ENCODE results near the gene MEF2A. TPM values are rescaled to one million over a fixed set of nuclear protein-coding genes. Genes with fewer than 3 reads are reported as not detected.
"Not testable (repeated sequence)": the region's sequence is repeated elsewhere in the genome, so short reads cannot be mapped to it uniquely, and the experiment has no call there.

MEF2A gene
- total and polyA plus RNA-seq, 8 donors = 9.2 to 24.4 (median 15.9) TPM

DNA sequence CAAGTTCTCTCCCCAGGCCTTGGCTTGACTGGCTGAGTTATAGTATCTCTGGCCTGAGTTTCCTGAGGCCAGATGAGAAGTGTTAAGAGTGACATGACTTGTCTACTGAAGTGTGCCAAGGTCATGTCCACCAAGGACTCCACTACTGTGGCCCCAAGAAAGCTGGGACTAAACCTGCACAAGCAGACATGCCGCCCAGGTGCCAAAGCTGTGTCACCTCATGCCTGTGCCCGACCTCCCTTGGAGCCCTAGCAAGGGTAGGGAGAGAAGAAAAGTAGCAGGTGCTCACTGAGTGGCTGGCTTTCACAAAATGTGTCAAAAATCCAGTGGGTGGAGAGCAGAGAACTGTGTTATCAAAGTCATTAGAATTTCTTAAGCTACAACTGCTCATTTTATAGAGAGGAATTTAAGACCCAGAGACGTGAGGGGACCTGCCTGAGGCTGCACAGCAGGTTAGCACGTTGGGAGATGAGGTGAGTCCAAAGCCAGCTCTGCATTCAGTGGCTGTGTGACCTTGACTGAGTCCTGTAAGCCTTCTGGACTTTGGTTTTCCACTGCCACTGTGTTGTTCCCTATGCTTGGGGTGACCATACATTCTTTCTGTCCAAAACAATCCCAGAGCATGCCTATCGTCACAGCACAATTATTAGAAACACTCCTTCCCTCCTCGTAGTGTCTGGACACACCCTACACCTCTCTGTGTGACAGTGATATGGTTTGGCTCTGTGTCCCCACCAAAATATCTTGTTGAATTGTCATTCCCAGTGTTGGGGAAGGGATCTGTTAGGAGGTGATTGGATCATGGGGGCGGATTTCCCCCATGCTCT lies 172.4 kb downstream of the MEF2A start:
- ATAC-seq (no peak), FAIRE-seq (no peak), DNase-seq (no peak)
- H3K27ac ChIP-seq = no peak overlapping the region
- no peaks in the 10 kb centered on the region for H3K4me1 ChIP-seq
- TF ChIP-seq, protein P1, sequence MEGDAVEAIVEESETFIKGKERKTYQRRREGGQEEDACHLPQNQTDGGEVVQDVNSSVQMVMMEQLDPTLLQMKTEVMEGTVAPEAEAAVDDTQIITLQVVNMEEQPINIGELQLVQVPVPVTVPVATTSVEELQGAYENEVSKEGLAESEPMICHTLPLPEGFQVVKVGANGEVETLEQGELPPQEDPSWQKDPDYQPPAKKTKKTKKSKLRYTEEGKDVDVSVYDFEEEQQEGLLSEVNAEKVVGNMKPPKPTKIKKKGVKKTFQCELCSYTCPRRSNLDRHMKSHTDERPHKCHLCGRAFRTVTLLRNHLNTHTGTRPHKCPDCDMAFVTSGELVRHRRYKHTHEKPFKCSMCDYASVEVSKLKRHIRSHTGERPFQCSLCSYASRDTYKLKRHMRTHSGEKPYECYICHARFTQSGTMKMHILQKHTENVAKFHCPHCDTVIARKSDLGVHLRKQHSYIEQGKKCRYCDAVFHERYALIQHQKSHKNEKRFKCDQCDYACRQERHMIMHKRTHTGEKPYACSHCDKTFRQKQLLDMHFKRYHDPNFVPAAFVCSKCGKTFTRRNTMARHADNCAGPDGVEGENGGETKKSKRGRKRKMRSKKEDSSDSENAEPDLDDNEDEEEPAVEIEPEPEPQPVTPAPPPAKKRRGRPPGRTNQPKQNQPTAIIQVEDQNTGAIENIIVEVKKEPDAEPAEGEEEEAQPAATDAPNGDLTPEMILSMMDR (IDR thresholded peaks at IDR 0.05) = no peak
- H3K27me3 ChIP-seq = no peaks in the 10 kb centered on the region
- intact Hi-C loops (cut with DNase I) = no loop called here
- WGBS, 2 donors = 68 to 70% methylated on average over 7 of the region's 7 CpGs
- no peaks in the 10 kb centered on the region for H3K36me3 ChIP-seq
- H3K4me3 ChIP-seq = no peak overlapping the region
- H3K9me3 ChIP-seq = no peaks in the 10 kb centered on the region

DNA sequence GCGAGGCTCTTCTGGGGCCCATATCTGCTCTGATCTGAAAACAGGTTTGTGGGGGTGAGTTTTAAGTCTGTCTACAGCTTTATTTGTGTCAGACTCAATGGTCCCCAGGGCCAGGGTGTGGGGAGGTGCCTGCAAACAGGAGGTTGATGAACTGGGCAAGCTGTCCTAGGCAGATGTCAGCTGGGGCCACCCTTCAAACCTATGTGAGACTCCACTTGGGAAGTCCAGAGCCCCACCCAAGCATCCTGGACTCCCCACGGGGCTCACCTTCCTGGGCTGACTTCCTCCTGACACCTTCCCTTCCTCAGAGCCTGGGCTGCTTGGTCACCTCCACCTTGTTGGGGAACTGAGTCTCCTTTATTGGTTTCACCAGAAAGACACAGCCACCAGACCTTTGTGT lies 176.1 kb downstream of the MEF2A start:
- FAIRE-seq (no peak), ATAC-seq (no peak), DNase-seq (no peak)
- intact Hi-C loops (cut with DNase I) = no loop called here
- Histone ChIP-seq H3K27ac (no peak overlapping the region), H3K4me1 (no peaks in the 10 kb centered on the region), H3K4me3 (no peak overlapping the region), H3K27me3 (no peaks in the 10 kb centered on the region), H3K9me3 (no peaks in the 10 kb centered on the region), H3K36me3 (no peaks in the 10 kb centered on the region)
- TF ChIP-seq, protein P1 (IDR thresholded peaks at IDR 0.05) = no peak
- WGBS, 2 donors = 81 to 83% methylated on average over 2 of the region's 2 CpGs

DNA sequence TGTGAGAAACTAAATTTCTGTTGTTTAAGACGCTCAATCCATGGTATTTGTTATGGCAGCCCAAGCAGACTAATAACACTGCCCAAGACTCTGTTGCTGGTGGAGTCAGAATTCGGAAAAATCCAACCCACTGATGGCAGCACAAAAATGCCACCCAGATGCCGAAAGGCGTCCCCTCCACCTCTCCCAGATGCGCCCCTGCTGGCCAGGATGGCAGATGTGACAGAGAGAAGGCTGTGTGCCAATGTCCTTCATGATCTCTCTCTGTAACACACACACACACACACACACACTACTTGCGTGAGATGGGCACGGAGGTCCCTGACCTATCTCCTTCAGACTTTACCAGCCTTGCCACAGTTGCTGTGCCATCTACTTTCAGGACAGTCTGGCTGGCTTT lies 178.4 kb downstream of the MEF2A start:
- 82 to 86% methylated on average over 7 of the region's 7 CpGs for WGBS, 2 donors
- intact Hi-C loops (cut with DNase I) = no loop called here

DNA sequence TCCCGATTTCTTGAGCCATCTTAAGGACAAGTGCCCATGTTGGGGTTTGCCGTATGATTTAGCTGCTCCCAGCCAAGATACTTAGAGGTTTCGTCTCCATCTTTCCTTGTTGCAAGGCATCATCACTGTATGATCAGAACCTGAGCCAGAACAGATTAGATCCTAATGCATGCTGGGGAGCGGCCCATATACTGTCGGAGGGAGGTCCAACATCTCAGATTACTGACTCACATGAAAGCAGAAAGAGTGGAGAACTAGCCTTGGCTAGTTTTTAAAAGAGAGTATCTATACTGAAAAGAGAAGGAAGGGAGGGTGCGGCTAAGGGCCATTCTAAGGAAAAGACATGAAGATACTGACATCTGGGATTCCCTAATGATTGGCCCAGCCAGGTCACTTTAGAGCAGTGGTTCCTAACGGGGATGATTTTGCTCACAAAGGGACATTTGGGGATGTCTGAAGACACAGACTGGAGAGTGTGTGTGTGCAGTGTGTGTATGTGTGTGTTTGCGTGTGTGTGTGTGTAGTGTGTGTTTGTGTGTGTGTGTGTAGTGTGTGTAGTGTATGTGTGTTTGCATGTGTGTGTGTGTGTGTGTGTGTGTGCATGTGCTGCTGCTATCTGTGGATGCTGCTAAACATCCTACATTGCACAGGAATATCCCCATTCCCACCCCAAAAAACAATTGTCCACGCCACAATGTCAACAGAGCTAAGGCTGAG lies 179.7 kb downstream of the MEF2A start:
- no peaks in the 10 kb centered on the region for H3K36me3 ChIP-seq
- no peaks in the 10 kb centered on the region for H3K27me3 ChIP-seq
- DNase-seq = no peak
- H3K27ac ChIP-seq = no peak overlapping the region
- ATAC-seq = no peak
- intact Hi-C loops (cut with DNase I) = no loop called here
- no peaks in the 10 kb centered on the region for H3K4me1 ChIP-seq
- no peaks in the 10 kb centered on the region for H3K9me3 ChIP-seq
- WGBS, 2 donors = 86 to 88% methylated on average over 9 of the region's 9 CpGs
- no peak overlapping the region for H3K4me3 ChIP-seq
- TF ChIP-seq, protein P1 (IDR thresholded peaks at IDR 0.05) = no peak
- no peak for FAIRE-seq

More for the DNA sequence above, 178.4 kb downstream of the MEF2A start:
- Histone ChIP-seq H3K4me3 (no peak overlapping the region), H3K9me3 (no peaks in the 10 kb centered on the region), H3K27me3 (no peaks in the 10 kb centered on the region), H3K27ac (no peak overlapping the region), H3K4me1 (no peaks in the 10 kb centered on the region), H3K36me3 (no peaks in the 10 kb centered on the region)
- DNase-seq (no peak), ATAC-seq (no peak), FAIRE-seq (no peak)
- TF ChIP-seq, protein P1 (IDR thresholded peaks at IDR 0.05) = no peak

DNA sequence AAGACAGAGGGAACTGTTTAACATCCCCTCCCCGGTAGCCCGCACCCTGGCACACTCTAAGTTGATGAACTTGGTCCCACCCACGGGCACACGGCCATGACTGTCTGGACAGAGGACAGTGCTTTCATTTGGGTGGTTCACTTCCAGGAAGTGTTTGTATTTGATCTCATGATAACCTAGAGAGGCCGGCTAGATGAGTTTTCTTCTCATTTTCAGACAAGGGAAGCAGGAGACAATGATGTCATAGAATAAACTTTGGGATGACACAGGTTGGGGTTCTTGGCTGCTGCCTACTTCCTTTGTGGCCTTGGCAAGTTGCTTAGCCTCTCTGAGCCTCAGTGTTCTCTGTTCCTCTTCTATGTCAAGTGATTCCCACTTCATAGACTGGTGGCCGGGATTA lies 183.6 kb downstream of the MEF2A start:
- 57 to 62% methylated on average over 6 of the region's 6 CpGs for WGBS, 2 donors
- DNase-seq = no peak
- no peak overlapping the region for H3K27ac ChIP-seq
- ATAC-seq = peak in 2 of 4 donors; percentile 33 to 55
- no peak for FAIRE-seq
- no peaks in the 10 kb centered on the region for H3K27me3 ChIP-seq
- H3K4me3 ChIP-seq = no peak overlapping the region
- no peaks in the 10 kb centered on the region for H3K4me1 ChIP-seq
- TF ChIP-seq, protein P1 (IDR thresholded peaks at IDR 0.05) = no peak
- H3K36me3 ChIP-seq = no peaks in the 10 kb centered on the region
- H3K9me3 ChIP-seq = no peaks in the 10 kb centered on the region
- intact Hi-C loops (cut with DNase I) = no loop called here

DNA sequence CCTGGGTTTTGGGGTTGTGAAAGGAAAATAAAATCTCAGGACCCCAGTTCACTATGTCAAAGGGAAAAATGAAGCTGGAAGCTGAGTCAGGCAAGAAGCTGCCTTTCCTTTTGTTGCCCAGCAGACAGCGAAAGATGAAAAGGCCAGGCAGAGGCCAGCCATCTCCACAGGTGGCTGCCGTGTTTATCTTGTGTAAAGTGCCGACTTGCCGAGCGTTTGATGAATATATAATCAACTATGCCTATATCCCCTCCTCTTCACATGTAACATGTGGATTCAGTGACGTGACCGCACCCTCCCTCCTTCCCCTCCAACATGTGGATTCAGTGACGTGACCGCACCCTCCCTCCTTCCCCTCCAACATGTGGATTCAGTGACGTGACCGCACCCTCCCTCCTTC lies 184.5 kb downstream of the MEF2A start:
- H3K27me3 ChIP-seq; H3K27ac ChIP-seq; H3K36me3 ChIP-seq; ATAC-seq; intact Hi-C loops (cut with DNase I); H3K4me3 ChIP-seq; H3K4me1 ChIP-seq; FAIRE-seq; DNase-seq; H3K9me3 ChIP-seq: not testable (repeated sequence)
- WGBS, 2 donors = 75 to 91% methylated on average over 9 to 11 of the region's 11 CpGs
